ENCODE results near the gene AXL. TPM values are rescaled to one million over a fixed set of nuclear protein-coding genes. Genes with fewer than 3 reads are reported as not detected.

The AXL gene
- total and polyA plus RNA-seq, 5 donors from 2014 or later: 0.08 to 0.47 (median 0.41) TPM; not detected in 1

- Histone ChIP-seq H3K9me3 (ENCODE audit: control insufficient read depth in 2 of 2, low read length in 2 of 2) (no peaks in the 10 kb centered on the region), H3K4me1 (ENCODE audit: control insufficient read depth, insufficient read depth, low read length, poor library complexity, severe bottlenecking) (peaks cover 58% of the 10 kb centered on the region), H3K4me3 (ENCODE audit: low read depth, low read length) (peak overlapping the region; percentile 98), H3K36me3 (ENCODE audit: control insufficient read depth, insufficient read depth, low read length) (peaks cover 24% of the 10 kb centered on the region), H3K27me3 (ENCODE audit: control insufficient read depth, insufficient read depth, low read length) (no peaks in the 10 kb centered on the region), H3K27ac (ENCODE audit: insufficient read depth, low read length, poor library complexity, severe bottlenecking) (peak overlapping the region; percentile 97)
- Mint-ChIP-seq H3K27me3 (peaks cover 4% of the 10 kb centered on the region), H3K4me3 (peak overlapping the region; percentile 97 to 98 (median 98)), H3K27ac (peak overlapping the region in 1 of 3 donors; percentile 100), H3K9me3 (peaks cover 0 to 2% (median 0%) of the 10 kb centered on the region in 7 donors), H3K36me3 (peaks cover 24% of the 10 kb centered on the region), H3K4me1 (peaks cover 11 to 78% (median 54%) of the 10 kb centered on the region in 4 donors)
- DNase-seq: no peak
- no peak for ATAC-seq (ENCODE audit: low read depth in 2 of 2)
Observed at GRCh38 chr19:41311072-41311471, 92.0 kb downstream of the AXL start.

Other genes starting within 250 kb of the AXL start
- not detected for gene CYP2B6, start 227.9 kb upstream of the AXL start, total RNA-seq
- under 1 TPM in 1 of 4 donors, not detected in 3; 0.14 TPM for gene CYP2B6, start 227.9 kb upstream of the AXL start, polyA plus RNA-seq
- gene CYP2A13, start 130.8 kb upstream of the AXL start, total RNA-seq: not detected
- not detected for gene CYP2A13, start 130.8 kb upstream of the AXL start, polyA plus RNA-seq
- gene CYP2F1, start 104.8 kb upstream of the AXL start, total RNA-seq: 0.25 TPM
- not detected for gene CYP2F1, start 104.8 kb upstream of the AXL start, polyA plus RNA-seq
- not detected for gene CYP2S1, start 26.0 kb upstream of the AXL start, total RNA-seq
- under 1 TPM in 1 of 4 donors, not detected in 3; 0.28 TPM for gene CYP2S1, start 26.0 kb upstream of the AXL start, polyA plus RNA-seq
- gene HNRNPUL1, start 45.1 kb downstream of the AXL start, total RNA-seq: 354 TPM
- gene HNRNPUL1, start 45.1 kb downstream of the AXL start, polyA plus RNA-seq: 10 to 100 TPM; 39.3 to 56.8 (median 45.4) TPM
- gene CCDC97, start 90.9 kb downstream of the AXL start, total RNA-seq: 43.7 TPM
- 10 to 100 TPM; 17.7 to 21.8 (median 19.6) TPM for gene CCDC97, start 90.9 kb downstream of the AXL start, polyA plus RNA-seq
- 414 TPM for gene TGFB1, start 134.7 kb downstream of the AXL start, total RNA-seq
- 10 to 100 TPM; 31.6 to 51.8 (median 46.9) TPM for gene TGFB1, start 134.7 kb downstream of the AXL start, polyA plus RNA-seq
- 22.3 TPM for gene B9D2, start 144.9 kb downstream of the AXL start, total RNA-seq
- gene B9D2, start 144.9 kb downstream of the AXL start, polyA plus RNA-seq: 10 to 100 TPM; 23.9 to 28.4 (median 24.3) TPM
- 12.4 TPM for gene TMEM91, start 157.3 kb downstream of the AXL start, total RNA-seq
- gene TMEM91, start 157.3 kb downstream of the AXL start, polyA plus RNA-seq: 1 to 10 TPM; 2.0 to 7.5 (median 4.0) TPM
- gene EXOSC5, start 178.1 kb downstream of the AXL start, total RNA-seq: 13.9 TPM
- gene EXOSC5, start 178.1 kb downstream of the AXL start, polyA plus RNA-seq: 10 to 100 TPM; 46.1 to 65.3 (median 58.6) TPM
- gene BCKDHA, start 178.6 kb downstream of the AXL start, total RNA-seq: 14.3 TPM
- gene BCKDHA, start 178.6 kb downstream of the AXL start, polyA plus RNA-seq: 10 to 100 TPM; 55.8 to 66.0 (median 61.9) TPM
- gene B3GNT8, start 208.2 kb downstream of the AXL start, total RNA-seq: 0.67 TPM
- gene B3GNT8, start 208.2 kb downstream of the AXL start, polyA plus RNA-seq: 1 to 10 TPM in 1 of 4 donors, under 1 TPM in 3; 0.45 to 1.0 (median 0.59) TPM
- 26.8 TPM for gene DMAC2, start 220.7 kb downstream of the AXL start, total RNA-seq
- gene DMAC2, start 220.7 kb downstream of the AXL start, polyA plus RNA-seq: 10 to 100 TPM; 46.2 to 58.6 (median 48.6) TPM
- gene ERICH4, start 223.9 kb downstream of the AXL start, total RNA-seq: not detected
- gene ERICH4, start 223.9 kb downstream of the AXL start, polyA plus RNA-seq: not detected

Data from CD4-positive, CD25-positive, alpha-beta regulatory T cell (primary cell).